GM08714 (cell line): ENCODE data around the gene PRCD.

Experiments
- H3K4me3 ChIP-seq: fragments of 200-500 bp; sonication (Bioruptor generic); 2 replicates; pipeline ENCODE4 v1.5.1; 2014; ENCODE audit warnings: mild to moderate bottlenecking, low read length, inconsistent platforms
- ZNF274 ChIP-seq: IDR thresholded peaks from 2 replicates; pipeline ENCODE4 v1.6.1; 2012; ENCODE audit warnings: mild to moderate bottlenecking, low read depth, low read length

PRCD gene

GRCh38 chr17:76537578-76538280, 2.1 kb upstream of the PRCD start, which contains the start of gene CYGB:
Gene CYGB, minus strand, starts transcription at chr17:76537709. Its CDS starts 167 bp downstream, at chr17:76537542.
- no peak within 1 kb of the TSS for H3K4me3 ChIP-seq
- no peak for TF ChIP-seq ZNF274

- TF ChIP-seq ZNF274, result no peak
- no peak overlapping the region for H3K4me3 ChIP-seq
Measured at GRCh38 chr17:76538281-76538931, 1.4 kb upstream of the PRCD start.

- no peak for TF ChIP-seq ZNF274
- H3K4me3 ChIP-seq, result no peak overlapping the region
Measured at GRCh38 chr17:76538941-76539570, 788 bp upstream of the PRCD start.

GRCh38 chr17:76540381-76541300, 797 bp downstream of the PRCD start:
- H3K4me3 ChIP-seq, result no peak overlapping the region
- TF ChIP-seq ZNF274, result no peak

- no peak for TF ChIP-seq ZNF274
- no peak overlapping the region for H3K4me3 ChIP-seq
Measured at GRCh38 chr17:76541739-76542454, 2.1 kb downstream of the PRCD start.

- H3K4me3 ChIP-seq, result no peak overlapping the region
- no peak for TF ChIP-seq ZNF274
Measured at GRCh38 chr17:76542566-76542971, 2.7 kb downstream of the PRCD start.

- no peak overlapping the region for H3K4me3 ChIP-seq
- no peak for TF ChIP-seq ZNF274
Measured at GRCh38 chr17:76542984-76543383, 3.1 kb downstream of the PRCD start.

GRCh38 chr17:76543482-76543825, 3.6 kb downstream of the PRCD start:
- H3K4me3 ChIP-seq, result no peak overlapping the region

GRCh38 chr17:76543826-76544545, 4.1 kb downstream of the PRCD start:
- no peak for TF ChIP-seq ZNF274
- no peak overlapping the region for H3K4me3 ChIP-seq

More at GRCh38 chr17:76543482-76543825, 3.6 kb downstream of the PRCD start:
- TF ChIP-seq ZNF274, result no peak

GRCh38 chr17:76544546-76545365, 4.9 kb downstream of the PRCD start:
- no peak for TF ChIP-seq ZNF274

GRCh38 chr17:76545918-76546555, 6.2 kb downstream of the PRCD start:
- H3K4me3 ChIP-seq, result no peak overlapping the region
- TF ChIP-seq ZNF274, result no peak

More at GRCh38 chr17:76544546-76545365, 4.9 kb downstream of the PRCD start:
- no peak overlapping the region for H3K4me3 ChIP-seq
